HepG2 (cell line): Measurements from ENCODE around the gene KCNH6. TPM values are rescaled to one million over a fixed set of nuclear protein-coding genes. Genes with fewer than 3 reads are reported as not detected.

Experiments
- EED ChIP-seq: sonication (generic); formaldehyde crosslinking; IDR thresholded peaks from 2 replicates; pipeline ENCODE4 v1.5.0; 2020; ENCODE audit warnings: mild to moderate bottlenecking, missing genetic modification reagents
- KDM5B ChIP-seq: sonication (generic); formaldehyde crosslinking; IDR thresholded peaks from 2 replicates; pipeline ENCODE4 v1.4.0; 2020; ENCODE audit warnings: missing genetic modification reagents, mild to moderate bottlenecking, borderline replicate concordance
- KLF13 ChIP-seq: sonication (generic); formaldehyde crosslinking; IDR thresholded peaks from 2 replicates; pipeline ENCODE4 v1.4.0; 2020; ENCODE audit warnings: mild to moderate bottlenecking, missing genetic modification reagents
- KLF9 ChIP-seq: IDR thresholded peaks from 2 replicates; pipeline ENCODE4 v1.6.1; 2016; ENCODE audit warnings: low read depth
- KMT2A ChIP-seq: sonication (generic); formaldehyde crosslinking; IDR thresholded peaks from 2 replicates; pipeline ENCODE4 v1.4.0; 2020; ENCODE audit warnings: missing genetic modification reagents
- MAFG ChIP-seq: sonication (generic); formaldehyde crosslinking; IDR thresholded peaks from 2 replicates; pipeline ENCODE4 v1.5.1; 2020; ENCODE audit warnings: mild to moderate bottlenecking, missing genetic modification reagents
- MEIS1 ChIP-seq: sonication (generic); formaldehyde crosslinking; IDR thresholded peaks from 2 replicates; pipeline ENCODE4 v1.9.0; 2021; ENCODE audit warnings: mild to moderate bottlenecking, missing genetic modification reagents, moderate library complexity, borderline replicate concordance
- MTA3 ChIP-seq: sonication (generic); formaldehyde crosslinking; IDR thresholded peaks from 2 replicates; pipeline ENCODE4 v1.4.0; 2020; ENCODE audit warnings: missing genetic modification reagents
- MYC ChIP-seq: sonication (generic); formaldehyde crosslinking; IDR thresholded peaks from 2 replicates; pipeline ENCODE4 v1.9.0; 2021; ENCODE audit warnings: missing genetic modification reagents, borderline replicate concordance
- NFYB ChIP-seq: sonication (generic); formaldehyde crosslinking; IDR thresholded peaks from 2 replicates; pipeline ENCODE4 v1.4.0; 2020; ENCODE audit warnings: missing genetic modification reagents
- PITX1 ChIP-seq: sonication (generic); formaldehyde crosslinking; IDR thresholded peaks from 2 replicates; pipeline ENCODE4 v1.5.1; 2020; ENCODE audit warnings: mild to moderate bottlenecking, missing genetic modification reagents
- POLR2AphosphoS5 ChIP-seq: IDR thresholded peaks from 2 replicates; pipeline ENCODE4 v1.6.1; 2012; ENCODE audit warnings: low read depth, low read length
- RAD51 ChIP-seq: fragments of 450-650 bp; IDR thresholded peaks from 2 replicates; pipeline ENCODE4 v1.6.1; 2016; ENCODE audit warnings: borderline replicate concordance
- ZNF205 ChIP-seq: IDR thresholded peaks from 2 replicates; pipeline ENCODE4 v1.6.1; 2018; ENCODE audit warnings: missing biosample characterization, missing genetic modification reagents
- polyA plus RNA-seq, 8 experiments: library from polyadenylated mRNA; depleted of rRNA in 3 of 8; stranded (reverse) in 7 of 8; unstranded in 1 of 8; fragments of >200 nt; fragmentation: Illumina TruSeq in 4 of 8; extraction: Trizol in 4 of 8; gene quantifications; 2 replicates each; pipeline versions ENCODE4 v1.2.1 to v1.2.3, GENCODE V29; 2011 to 2016; ENCODE audit warnings: low read depth in 4 of 8, missing spikeins in 1 of 8, mixed read lengths in 1 of 8; ENCODE audit not compliant: insufficient read depth in 1 of 8
- total RNA-seq, 5 experiments: library from RNA; depleted of rRNA; stranded (reverse); fragments of >200 nt; fragmentation: Illumina TruSeq; extraction: Trizol; gene quantifications; 2 replicates each; pipeline ENCODE4 v1.2.3, GENCODE V29; 2016; ENCODE audit warnings: low read depth in 1 of 5
- TF ChIP-seq, protein P1 (sequence below): fragments of 450-650 bp; IDR thresholded peaks from 2 replicates; pipeline ENCODE4 v1.6.1; 2016
- TF ChIP-seq, protein P2 (sequence below): sonication (generic); formaldehyde crosslinking; IDR thresholded peaks from 2 replicates; pipeline ENCODE4 v1.4.0; 2020; ENCODE audit warnings: mild to moderate bottlenecking, missing genetic modification reagents
- TF ChIP-seq, protein P3 (sequence below): sonication (generic); formaldehyde crosslinking; IDR thresholded peaks from 2 replicates; pipeline ENCODE4 v1.4.0; 2020; ENCODE audit warnings: missing genetic modification reagents
- TF ChIP-seq, protein P4 (sequence below): sonication (generic); formaldehyde crosslinking; IDR thresholded peaks from 2 replicates; pipeline ENCODE4 v1.5.1; 2020; ENCODE audit warnings: missing genetic modification reagents, mild to moderate bottlenecking, borderline replicate concordance

Gene KCNH6
- total and polyA plus RNA-seq, 2 of the 13 experiments (the other 11 are each of a cell fraction or from before 2014, with no cell fraction given) = 0.05 to 0.18 TPM

DNA sequence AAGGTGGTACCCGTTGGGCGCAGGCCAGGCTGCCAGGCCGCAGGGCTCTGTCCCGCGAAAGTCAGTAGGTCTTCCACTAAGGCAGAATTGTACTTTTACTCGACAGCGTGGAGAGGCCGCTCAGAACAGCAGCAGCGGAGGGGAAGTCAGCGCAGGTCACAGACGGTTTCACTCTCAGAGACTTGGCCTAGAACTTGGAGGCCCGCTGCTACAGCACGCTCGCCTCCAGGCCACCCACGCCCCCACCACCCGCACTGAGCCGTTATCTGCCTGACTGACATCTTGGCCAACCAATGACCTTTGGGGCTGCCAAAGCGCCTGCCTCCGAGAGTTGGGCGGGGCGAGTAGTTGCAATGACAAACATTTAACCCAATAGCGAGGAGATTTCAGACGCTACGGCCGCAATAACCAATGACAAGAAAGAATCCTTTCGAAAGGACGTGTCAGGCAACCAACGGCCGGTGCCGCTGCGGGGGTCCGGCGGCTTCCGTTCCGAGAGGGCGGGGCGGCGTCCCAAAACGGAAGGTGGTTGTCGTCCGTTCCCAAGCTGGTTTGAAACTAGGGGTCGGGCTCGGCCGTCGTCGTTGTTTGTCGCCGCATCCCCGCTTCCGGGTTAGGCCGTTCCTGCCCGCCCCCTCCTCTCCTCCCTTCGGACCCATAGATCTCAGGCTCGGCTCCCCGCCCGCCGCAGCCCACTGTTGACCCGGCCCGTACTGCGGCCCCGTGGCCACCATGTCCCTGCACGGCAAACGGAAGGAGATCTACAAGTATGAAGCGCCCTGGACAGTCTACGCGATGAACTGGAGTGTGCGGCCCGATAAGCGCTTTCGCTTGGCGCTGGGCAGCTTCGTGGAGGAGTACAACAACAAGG, 27.0 kb downstream of the KCNH6 start, which contains the start of gene DCAF7 (continued):
- TF ChIP-seq KMT2A (peak; percentile 71), POLR2AphosphoS5 (peak; percentile 80), MAFG (CRISPR knock-in tag) (no peak), PITX1 (peak; percentile 79; the same call in 1 of the 2 replicates), KLF9 (CRISPR knock-in tag) (peak; percentile 21; the same call in 1 of the 2 replicates), MYC (CRISPR knock-in tag) (peak; percentile 93), ZNF205 (CRISPR knock-in tag) (peak; percentile 26), MEIS1 (CRISPR knock-in tag) (peak; percentile 98), KDM5B (no peak; the same call in 1 of the 2 replicates), KLF13 (CRISPR knock-in tag) (no peak; the same call in 1 of the 2 replicates), EED (peak; percentile 24; the same call in 1 of the 2 replicates), NFYB (peak; percentile 99), RAD51 (no peak), MTA3 (no peak)
- TF ChIP-seq, protein P1, sequence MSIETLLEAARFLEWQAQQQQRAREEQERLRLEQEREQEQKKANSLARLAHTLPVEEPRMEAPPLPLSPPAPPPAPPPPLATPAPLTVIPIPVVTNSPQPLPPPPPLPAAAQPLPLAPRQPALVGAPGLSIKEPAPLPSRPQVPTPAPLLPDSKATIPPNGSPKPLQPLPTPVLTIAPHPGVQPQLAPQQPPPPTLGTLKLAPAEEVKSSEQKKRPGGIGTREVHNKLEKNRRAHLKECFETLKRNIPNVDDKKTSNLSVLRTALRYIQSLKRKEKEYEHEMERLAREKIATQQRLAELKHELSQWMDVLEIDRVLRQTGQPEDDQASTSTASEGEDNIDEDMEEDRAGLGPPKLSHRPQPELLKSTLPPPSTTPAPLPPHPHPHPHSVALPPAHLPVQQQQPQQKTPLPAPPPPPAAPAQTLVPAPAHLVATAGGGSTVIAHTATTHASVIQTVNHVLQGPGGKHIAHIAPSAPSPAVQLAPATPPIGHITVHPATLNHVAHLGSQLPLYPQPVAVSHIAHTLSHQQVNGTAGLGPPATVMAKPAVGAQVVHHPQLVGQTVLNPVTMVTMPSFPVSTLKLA = peak; percentile 51; the same call in 1 of the 2 replicates
- TF ChIP-seq, protein P2, sequence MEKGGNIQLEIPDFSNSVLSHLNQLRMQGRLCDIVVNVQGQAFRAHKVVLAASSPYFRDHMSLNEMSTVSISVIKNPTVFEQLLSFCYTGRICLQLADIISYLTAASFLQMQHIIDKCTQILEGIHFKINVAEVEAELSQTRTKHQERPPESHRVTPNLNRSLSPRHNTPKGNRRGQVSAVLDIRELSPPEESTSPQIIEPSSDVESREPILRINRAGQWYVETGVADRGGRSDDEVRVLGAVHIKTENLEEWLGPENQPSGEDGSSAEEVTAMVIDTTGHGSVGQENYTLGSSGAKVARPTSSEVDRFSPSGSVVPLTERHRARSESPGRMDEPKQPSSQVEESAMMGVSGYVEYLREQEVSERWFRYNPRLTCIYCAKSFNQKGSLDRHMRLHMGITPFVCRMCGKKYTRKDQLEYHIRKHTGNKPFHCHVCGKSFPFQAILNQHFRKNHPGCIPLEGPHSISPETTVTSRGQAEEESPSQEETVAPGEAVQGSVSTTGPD = no peak
- TF ChIP-seq, protein P3, sequence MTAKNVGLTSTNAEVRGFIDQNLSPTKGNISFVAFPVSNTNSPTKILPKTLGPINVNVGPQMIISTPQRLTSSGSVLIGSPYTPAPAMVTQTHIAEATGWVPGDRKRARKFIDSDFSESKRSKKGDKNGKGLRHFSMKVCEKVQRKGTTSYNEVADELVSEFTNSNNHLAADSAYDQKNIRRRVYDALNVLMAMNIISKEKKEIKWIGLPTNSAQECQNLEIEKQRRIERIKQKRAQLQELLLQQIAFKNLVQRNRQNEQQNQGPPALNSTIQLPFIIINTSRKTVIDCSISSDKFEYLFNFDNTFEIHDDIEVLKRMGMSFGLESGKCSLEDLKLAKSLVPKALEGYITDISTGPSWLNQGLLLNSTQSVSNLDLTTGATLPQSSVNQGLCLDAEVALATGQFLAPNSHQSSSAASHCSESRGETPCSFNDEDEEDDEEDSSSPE (CRISPR knock-in tag) = peak; percentile 9
- TF ChIP-seq, protein P4, sequence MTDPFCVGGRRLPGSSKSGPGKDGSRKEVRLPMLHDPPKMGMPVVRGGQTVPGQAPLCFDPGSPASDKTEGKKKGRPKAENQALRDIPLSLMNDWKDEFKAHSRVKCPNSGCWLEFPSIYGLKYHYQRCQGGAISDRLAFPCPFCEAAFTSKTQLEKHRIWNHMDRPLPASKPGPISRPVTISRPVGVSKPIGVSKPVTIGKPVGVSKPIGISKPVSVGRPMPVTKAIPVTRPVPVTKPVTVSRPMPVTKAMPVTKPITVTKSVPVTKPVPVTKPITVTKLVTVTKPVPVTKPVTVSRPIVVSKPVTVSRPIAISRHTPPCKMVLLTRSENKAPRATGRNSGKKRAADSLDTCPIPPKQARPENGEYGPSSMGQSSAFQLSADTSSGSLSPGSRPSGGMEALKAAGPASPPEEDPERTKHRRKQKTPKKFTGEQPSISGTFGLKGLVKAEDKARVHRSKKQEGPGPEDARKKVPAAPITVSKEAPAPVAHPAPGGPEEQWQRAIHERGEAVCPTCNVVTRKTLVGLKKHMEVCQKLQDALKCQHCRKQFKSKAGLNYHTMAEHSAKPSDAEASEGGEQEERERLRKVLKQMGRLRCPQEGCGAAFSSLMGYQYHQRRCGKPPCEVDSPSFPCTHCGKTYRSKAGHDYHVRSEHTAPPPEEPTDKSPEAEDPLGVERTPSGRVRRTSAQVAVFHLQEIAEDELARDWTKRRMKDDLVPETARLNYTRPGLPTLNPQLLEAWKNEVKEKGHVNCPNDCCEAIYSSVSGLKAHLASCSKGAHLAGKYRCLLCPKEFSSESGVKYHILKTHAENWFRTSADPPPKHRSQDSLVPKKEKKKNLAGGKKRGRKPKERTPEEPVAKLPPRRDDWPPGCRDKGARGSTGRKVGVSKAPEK (CRISPR knock-in tag) = no peak
